PC-9 (cell line): Measurements from ENCODE around the gene SF3B5. TPM values are rescaled to one million over a fixed set of nuclear protein-coding genes. Genes with fewer than 3 reads are reported as not detected.

Experiments used
- BruUV-seq: library from RNA; stranded (reverse); fragments of 400-500 nt; replicated peaks from 2 replicates; lab custom pipeline; 2021; lab: Mats Ljungman, UMichigan
- CTCF ChIA-PET: fragments of 300-600 bp; sonication (Branson Sonifier 250); formaldehyde crosslinking; loops from one replicate; lab custom pipeline; 2022; ENCODE audit warnings: antibody characterized with exemption; lab: Charles Lee
- POLR2A ChIA-PET: fragments of 300-600 bp; sonication (Branson Sonifier 250); formaldehyde crosslinking; loops from one replicate; lab custom pipeline; 2022; ENCODE audit warnings: antibody characterized with exemption; ENCODE audit not compliant: unreplicated experiment; lab: Charles Lee
- DNase-seq, 2 experiments: peaks; one replicate each; pipeline versions ENCODE4 v3.0.0 to v3.0.0-alpha.2; 2015 to 2022; ENCODE audit warnings: mixed read lengths in 1 of 2
- H2AFZ ChIP-seq: fragments of 200-600 bp; sonication (generic); 2 replicates; pipeline ENCODE4 v1.8.1; 2017; ENCODE audit warnings: antibody characterized with exemption
- H3F3A ChIP-seq: fragments of 200-600 bp; sonication (generic); 2 replicates; pipeline ENCODE4 v1.8.1; 2017; ENCODE audit warnings: antibody characterized with exemption, mild to moderate bottlenecking, low read depth; ENCODE audit not compliant: insufficient read depth
- H3K27ac ChIP-seq: fragments of 200-600 bp; sonication (generic); 2 replicates; pipeline ENCODE4 v1.6.1; 2016; ENCODE audit warnings: mixed run types
- H3K27me3 ChIP-seq: fragments of 200-600 bp; sonication (generic); 2 replicates; pipeline ENCODE4 v1.6.1; 2016; ENCODE audit warnings: low read depth, mixed run types; ENCODE audit not compliant: insufficient read depth
- H3K36me3 ChIP-seq: fragments of 200-600 bp; sonication (generic); 2 replicates; pipeline ENCODE4 v1.6.1; 2016; ENCODE audit warnings: low read depth, mixed run types
- H3K4me1 ChIP-seq: fragments of 200-600 bp; sonication (generic); replicated peaks from 2 replicates; pipeline ENCODE4 v1.6.1; 2016; ENCODE audit warnings: mixed run types; ENCODE audit not compliant: insufficient read depth
- H3K4me2 ChIP-seq: fragments of 200-600 bp; sonication (generic); 2 replicates; pipeline ENCODE4 v1.6.1; 2017; ENCODE audit warnings: mixed run types
- H3K4me3 ChIP-seq: fragments of 200-600 bp; sonication (generic); 2 replicates; pipeline ENCODE4 v1.6.1; 2016; ENCODE audit warnings: mixed run types
- H3K79me2 ChIP-seq: fragments of 200-600 bp; sonication (generic); 2 replicates; pipeline ENCODE4 v1.6.1; 2017; ENCODE audit warnings: low read depth, mixed run types
- H3K9me2 ChIP-seq: fragments of 200-600 bp; sonication (generic); 2 replicates; pipeline ENCODE4 v1.8.1; 2017; ENCODE audit warnings: mild to moderate bottlenecking; ENCODE audit not compliant: insufficient read depth
- H3K9me3 ChIP-seq: fragments of 200-600 bp; sonication (generic); 2 replicates; pipeline ENCODE4 v1.8.1; 2016; ENCODE audit warnings: low read depth; ENCODE audit not compliant: insufficient read depth
- H4K20me1 ChIP-seq: fragments of 200-600 bp; sonication (generic); 2 replicates; pipeline ENCODE4 v1.8.1; 2017; ENCODE audit not compliant: insufficient read depth
- EZH2 ChIP-seq: fragments of 200-600 bp; sonication (generic); IDR thresholded peaks from 2 replicates; pipeline ENCODE4 v1.8.0; 2017; ENCODE audit warnings: antibody characterized with exemption, low read depth
- intact Hi-C: fragments of 100-400 bp; cut with micrococcal nuclease; formaldehyde crosslinking; loops from one replicate; pipeline ENCODE4 v1.10.0; 2022; ENCODE audit not compliant: unreplicated experiment
- total RNA-seq: library from RNA; stranded (reverse); gene quantifications from 2 replicates; pipeline ENCODE4 v1.2.3, GENCODE V29; 2021
- TF ChIP-seq, protein P1 (sequence below): fragments of 200-600 bp; sonication (generic); conservative IDR thresholded peaks from 2 replicates; pipeline ENCODE4 v1.6.1; 2017; ENCODE audit warnings: mixed run types, antibody characterized with exemption, mild to moderate bottlenecking, moderate library complexity

Gene SF3B5
- total RNA-seq, 1 experiment from 2014 or later, result 125 TPM

GRCh38 chr6:144094731-144095133, 641 bp downstream of the SF3B5 start:
- intact Hi-C loops, result loop anchor here (1.0 to 10.0 kb wide), 2 partner anchors 170 to 930 kb away; no protein-coding TSS in a partner anchor
- POLR2A ChIA-PET, result interaction anchor here (0.7 to 1.0 kb wide), 2 partner anchors 189 to 305 kb away, joined by 5 read pairs; no protein-coding TSS in a partner anchor
- H2AFZ ChIP-seq, result peak overlapping the region; percentile 90

DNA sequence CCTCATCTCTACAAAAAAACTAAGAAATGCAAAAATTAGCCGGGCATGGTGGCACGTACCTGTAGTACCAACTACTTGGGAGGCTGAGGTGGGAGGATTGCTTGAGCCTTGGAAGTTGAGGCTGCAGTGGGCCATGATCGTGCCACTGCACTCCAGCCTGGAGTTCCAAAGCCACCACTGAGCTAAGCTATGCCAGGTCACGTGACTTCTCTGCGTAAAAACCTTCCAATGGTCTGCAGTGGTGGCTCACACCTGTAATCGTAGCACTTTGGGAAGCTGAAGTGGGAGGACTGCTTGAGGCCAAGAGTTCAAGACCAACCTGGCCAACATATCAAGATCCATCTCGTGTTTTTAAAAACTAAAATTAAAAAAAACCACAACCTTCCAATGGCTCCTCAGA, 1.7 kb downstream of the SF3B5 start:
- Histone ChIP-seq H3K79me2 (peaks cover 27% of the 10 kb centered on the region), H3K27me3 (no peaks in the 10 kb centered on the region), H3K27ac (no peak overlapping the region), H2AFZ (no peak overlapping the region), H4K20me1 (peaks cover 4% of the 10 kb centered on the region), H3K4me2 (peak overlapping the region; percentile 100), H3K4me1 (peaks cover 17% of the 10 kb centered on the region; the same call in 1 of the 2 replicates), H3K9me3 (no peaks in the 10 kb centered on the region), H3K9me2 (no peaks in the 10 kb centered on the region), H3F3A (peaks cover 5% of the 10 kb centered on the region), H3K4me3 (peak overlapping the region; percentile 68), H3K36me3 (no peaks in the 10 kb centered on the region)
- ChIA-PET POLR2A (no interaction called here), CTCF (no interaction called here)
- no TSS peak for BruUV-seq
- TF ChIP-seq EZH2, result no peak
- TF ChIP-seq, protein P1, sequence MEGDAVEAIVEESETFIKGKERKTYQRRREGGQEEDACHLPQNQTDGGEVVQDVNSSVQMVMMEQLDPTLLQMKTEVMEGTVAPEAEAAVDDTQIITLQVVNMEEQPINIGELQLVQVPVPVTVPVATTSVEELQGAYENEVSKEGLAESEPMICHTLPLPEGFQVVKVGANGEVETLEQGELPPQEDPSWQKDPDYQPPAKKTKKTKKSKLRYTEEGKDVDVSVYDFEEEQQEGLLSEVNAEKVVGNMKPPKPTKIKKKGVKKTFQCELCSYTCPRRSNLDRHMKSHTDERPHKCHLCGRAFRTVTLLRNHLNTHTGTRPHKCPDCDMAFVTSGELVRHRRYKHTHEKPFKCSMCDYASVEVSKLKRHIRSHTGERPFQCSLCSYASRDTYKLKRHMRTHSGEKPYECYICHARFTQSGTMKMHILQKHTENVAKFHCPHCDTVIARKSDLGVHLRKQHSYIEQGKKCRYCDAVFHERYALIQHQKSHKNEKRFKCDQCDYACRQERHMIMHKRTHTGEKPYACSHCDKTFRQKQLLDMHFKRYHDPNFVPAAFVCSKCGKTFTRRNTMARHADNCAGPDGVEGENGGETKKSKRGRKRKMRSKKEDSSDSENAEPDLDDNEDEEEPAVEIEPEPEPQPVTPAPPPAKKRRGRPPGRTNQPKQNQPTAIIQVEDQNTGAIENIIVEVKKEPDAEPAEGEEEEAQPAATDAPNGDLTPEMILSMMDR, result no peak
- intact Hi-C loops, result loop anchor here (10.0 kb wide), 1 partner anchor 931 kb away; no protein-coding TSS in a partner anchor
- DNase-seq, result no peak

More at GRCh38 chr6:144094731-144095133, 641 bp downstream of the SF3B5 start:
- Histone ChIP-seq H3K27ac (peak overlapping the region; percentile 73), H3K36me3 (no peaks in the 10 kb centered on the region), H3K4me2 (peak overlapping the region; percentile 100), H4K20me1 (peaks cover 4% of the 10 kb centered on the region), H3K4me3 (peak overlapping the region; percentile 68), H3K79me2 (peaks cover 27% of the 10 kb centered on the region), H3K27me3 (no peaks in the 10 kb centered on the region), H3K4me1 (peaks cover 17% of the 10 kb centered on the region; the same call in 1 of the 2 replicates), H3F3A (peaks cover 5% of the 10 kb centered on the region), H3K9me2 (no peaks in the 10 kb centered on the region), H3K9me3 (no peaks in the 10 kb centered on the region)
- CTCF ChIA-PET, result no interaction called here
- no peak for DNase-seq
- TF ChIP-seq EZH2, result no peak
- TF ChIP-seq, protein P1, result no peak
- BruUV-seq, result no TSS peak

- ChIA-PET POLR2A (interaction anchor here (0.6 kb wide), 1 partner anchor 933 kb away, joined by 3 read pairs; no protein-coding TSS in a partner anchor), CTCF (no interaction called here)
- H3K4me1 ChIP-seq, result peaks cover 17% of the 10 kb centered on the region; the same call in 1 of the 2 replicates
- TF ChIP-seq, protein P1, result no peak
- no peak for TF ChIP-seq EZH2
- intact Hi-C loops, result loop anchor here (10.0 kb wide), 1 partner anchor 932 kb away; no protein-coding TSS in a partner anchor
- H3K9me3 ChIP-seq, result no peaks in the 10 kb centered on the region
- H4K20me1 ChIP-seq, result peaks cover 4% of the 10 kb centered on the region
- peaks cover 27% of the 10 kb centered on the region for H3K79me2 ChIP-seq
- peak overlapping the region; percentile 68; the same call in 1 of the 2 replicates for H3K4me3 ChIP-seq
- H3K9me2 ChIP-seq, result no peaks in the 10 kb centered on the region
- H2AFZ ChIP-seq, result no peak overlapping the region
- no peaks in the 10 kb centered on the region for H3K27me3 ChIP-seq
- H3K36me3 ChIP-seq, result no peaks in the 10 kb centered on the region
- BruUV-seq, result no TSS peak
- peak overlapping the region; percentile 100 for H3K4me2 ChIP-seq
- H3K27ac ChIP-seq, result no peak overlapping the region
- peaks cover 5% of the 10 kb centered on the region for H3F3A ChIP-seq
- DNase-seq, result no peak
Measured at GRCh38 chr6:144093236-144093635, 2.1 kb downstream of the SF3B5 start.
